Choroid plexus epithelial cell (primary cell): ENCODE data around the gene RNF103.
A peak's percentile ranks its signal among the peaks of the same experiment; 100 is the strongest.

Experiments
- DNase-seq: peaks from one replicate; pipeline ENCODE4 v3.0.0-alpha.2; 2010; ENCODE audit warnings: low read depth
- H3K4me3 ChIP-seq: 2 replicates; pipeline ENCODE4 v1.5.1; 2011; ENCODE audit warnings: low read depth, mild to moderate bottlenecking, control low read depth, low read length, moderate library complexity
- CTCF ChIP-seq: conservative IDR thresholded peaks from 2 replicates; pipeline ENCODE4 v1.5.1; 2011; ENCODE audit warnings: low read depth, mild to moderate bottlenecking, control low read depth, inconsistent platforms, low read length, moderate library complexity

The RNF103 gene

GRCh38 chr2:86562485-86562921 lies 61.2 kb downstream of the RNF103 start:
- H3K4me3 ChIP-seq = peak overlapping the region; percentile 88
- no peak for DNase-seq
- TF ChIP-seq CTCF = no peak

GRCh38 chr2:86557836-86558235 lies 65.8 kb downstream of the RNF103 start:
- DNase-seq = peak; percentile 18
- TF ChIP-seq CTCF = no peak
- H3K4me3 ChIP-seq = no peak overlapping the region

GRCh38 chr2:86556508-86556907 lies 67.2 kb downstream of the RNF103 start:
- no peak overlapping the region for H3K4me3 ChIP-seq
- no peak for DNase-seq
- no peak for TF ChIP-seq CTCF
